GM19372 (cell line): Measurements from ENCODE around the gene UQCRC1.
"Not testable (repeated sequence)": the region's sequence is repeated elsewhere in the genome, so short reads cannot be mapped to it uniquely, and the experiment has no call there.

Experiments
- ATAC-seq: cut with Tn5 transposase; IDR thresholded peaks from one replicate; pipeline ENCODE4 v1.9.1; 2021; ENCODE audit warnings: mild to moderate bottlenecking, low read depth, moderate library complexity; ENCODE audit not compliant: unreplicated experiment

Gene UQCRC1

DNA sequence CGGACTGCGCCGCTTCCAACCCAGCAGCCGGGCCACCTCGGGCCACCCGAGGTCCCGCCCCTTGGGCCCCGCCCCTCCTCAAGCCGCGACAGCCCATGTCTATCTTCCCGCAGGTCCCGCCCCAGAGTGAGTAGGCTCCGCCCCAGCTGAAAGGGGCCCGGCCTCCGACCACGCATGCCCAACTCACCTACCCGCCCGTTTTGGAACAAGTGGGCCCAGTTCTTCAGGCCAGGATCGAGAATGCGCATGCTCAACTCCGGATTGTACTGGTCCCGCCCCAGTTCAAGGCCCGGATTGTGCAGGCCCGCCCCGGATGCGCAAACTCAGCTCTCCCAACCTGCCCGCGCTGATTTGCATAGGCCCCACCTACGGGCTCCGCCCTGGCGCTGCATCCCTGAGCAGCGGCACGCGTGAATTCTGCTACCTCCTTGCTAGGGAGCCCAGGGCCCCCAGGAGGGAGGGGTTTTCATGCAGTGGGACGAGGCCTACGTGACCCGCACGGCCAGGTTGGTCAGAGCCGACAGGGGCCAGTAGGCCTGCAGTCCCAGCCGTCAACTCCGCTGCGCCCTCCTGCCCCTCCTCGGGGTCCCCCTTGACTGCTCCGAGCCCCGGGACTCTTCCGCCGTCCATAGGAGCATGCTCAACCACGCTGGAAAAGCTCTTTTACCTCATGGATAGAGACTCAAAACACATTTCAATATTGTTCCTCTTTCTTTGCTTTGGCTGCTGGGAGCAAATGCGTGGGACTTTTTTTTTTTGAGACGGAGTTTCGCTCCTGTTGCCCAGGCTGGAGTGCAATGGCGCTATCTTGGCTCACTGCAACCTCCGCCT, 52.4 kb downstream of the UQCRC1 start, which contains the start of gene PFKFB4:
Gene PFKFB4 (minus strand): TSS at position 8 of the 831 bp plus-strand sequence. CDS start 26 bp downstream, outside the sequence.
- peak; percentile 80 for ATAC-seq

DNA sequence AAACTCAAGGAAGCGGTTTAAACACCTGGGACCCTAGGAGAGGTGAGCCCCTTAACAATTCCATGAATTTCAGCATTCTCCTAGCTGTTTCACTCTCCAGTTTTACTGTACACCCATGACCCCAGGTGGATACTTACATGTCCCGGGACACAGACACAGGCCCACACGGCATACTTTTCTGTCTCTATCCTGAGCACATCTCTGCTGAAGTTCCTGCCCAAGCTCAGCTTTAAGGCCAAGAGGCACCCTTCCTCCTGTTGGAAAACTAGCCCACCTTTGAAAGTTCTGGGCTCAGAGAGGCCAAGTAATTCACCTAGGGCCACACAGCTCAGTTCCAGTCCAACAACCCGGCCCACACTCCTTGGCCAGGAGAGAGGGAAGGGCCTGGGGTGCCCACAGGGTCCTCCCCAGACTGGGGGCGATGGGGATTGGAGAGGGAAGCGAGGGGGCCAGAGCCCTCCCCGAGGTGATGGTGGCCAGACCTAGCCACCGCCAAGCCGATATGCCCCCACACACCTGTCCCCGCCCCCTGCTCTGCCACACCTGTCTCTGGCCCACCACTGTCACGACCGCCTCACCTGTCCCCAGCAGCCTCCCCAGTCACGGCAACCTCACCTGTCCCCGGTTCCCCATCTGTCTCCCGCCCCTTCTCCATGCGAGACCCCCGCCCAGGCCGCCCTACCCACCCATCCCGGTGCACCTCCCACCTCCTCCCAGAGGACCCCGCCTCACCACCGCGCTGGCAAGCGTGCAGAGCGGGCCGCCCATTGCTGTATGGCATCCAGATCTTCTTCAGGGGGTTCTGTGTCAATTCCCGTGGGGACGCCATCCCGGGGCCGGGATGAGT, 53.3 kb downstream of the UQCRC1 start:
- ATAC-seq, result no peak

DNA sequence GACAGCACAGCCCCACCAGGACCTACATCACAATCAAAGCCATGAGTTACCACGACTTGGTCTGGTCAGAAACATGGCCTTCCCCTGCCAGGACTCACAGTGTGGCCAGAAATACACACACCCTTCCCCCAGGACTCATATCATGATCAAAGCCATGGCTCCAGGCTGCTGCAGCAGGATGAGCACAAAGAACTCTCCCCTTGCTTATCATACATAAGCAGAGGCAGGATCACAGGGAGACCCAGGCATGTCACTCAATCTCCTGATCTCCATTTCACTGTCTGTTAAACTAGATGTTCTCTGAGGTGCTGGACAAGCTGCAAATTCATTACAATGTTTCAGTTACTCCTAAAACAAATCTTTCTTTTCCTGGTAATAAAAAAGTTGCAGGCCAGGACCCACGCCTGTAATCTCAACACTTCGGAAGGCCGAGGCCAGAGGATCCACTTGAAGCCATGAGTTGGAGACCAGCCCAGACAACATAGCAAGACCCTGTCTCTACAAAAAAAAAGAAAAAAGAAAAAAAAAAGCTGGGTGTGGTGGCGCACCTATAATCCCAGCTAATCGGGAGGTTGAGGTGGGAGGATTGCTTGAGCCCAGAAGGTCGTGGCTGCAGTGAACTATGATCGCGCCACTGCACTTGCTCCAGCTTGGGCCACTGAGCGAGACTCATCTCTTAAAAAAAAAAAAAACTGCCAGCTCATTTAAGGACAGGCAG, 54.1 kb downstream of the UQCRC1 start:
- ATAC-seq, result no peak

DNA sequence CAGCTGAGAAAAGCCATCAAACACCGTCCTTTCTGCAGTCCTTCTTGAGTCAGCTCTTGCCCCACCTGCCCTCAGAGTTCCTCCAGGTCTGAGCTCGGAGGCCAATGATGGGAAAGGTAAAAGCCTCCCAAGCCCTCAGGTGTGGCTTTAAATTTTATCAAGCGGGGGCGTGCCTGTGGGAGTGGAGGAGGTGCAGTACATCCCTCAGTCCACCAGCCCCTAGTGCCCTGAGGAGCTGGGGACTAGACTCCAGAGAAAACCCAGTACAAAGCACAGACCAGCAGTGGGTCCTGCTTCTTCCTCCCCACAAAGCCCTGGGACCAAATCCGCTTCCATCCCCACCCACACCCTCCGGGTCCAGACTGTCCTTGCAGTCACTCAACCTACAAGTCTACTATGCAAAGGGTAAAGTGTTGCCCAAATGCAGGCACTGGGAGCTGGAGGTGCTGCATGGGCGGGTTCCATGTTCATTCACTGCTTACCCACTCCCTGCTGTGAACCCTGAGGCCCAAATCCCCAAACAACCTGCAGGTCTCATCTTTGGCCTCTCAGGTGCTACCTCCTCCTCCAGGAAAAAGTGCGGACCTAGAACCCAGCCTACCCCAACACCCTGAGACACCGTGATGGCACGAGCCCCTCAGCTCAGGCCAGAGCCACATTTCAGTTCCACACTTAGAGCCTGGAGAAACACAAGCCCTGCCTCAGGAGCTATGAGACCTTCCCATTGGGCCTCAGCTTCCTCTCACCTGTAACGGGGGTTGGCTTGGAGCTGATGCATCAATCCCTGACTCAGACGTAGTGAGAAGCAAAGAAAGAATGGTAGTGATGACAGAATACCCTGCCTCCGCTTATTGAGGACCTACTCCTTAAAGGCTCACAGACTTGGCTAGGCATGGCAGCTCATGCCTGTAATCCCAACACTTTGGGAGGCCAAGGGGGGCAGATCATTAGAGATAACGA, 55.3 kb downstream of the UQCRC1 start:
- no peak for ATAC-seq

DNA sequence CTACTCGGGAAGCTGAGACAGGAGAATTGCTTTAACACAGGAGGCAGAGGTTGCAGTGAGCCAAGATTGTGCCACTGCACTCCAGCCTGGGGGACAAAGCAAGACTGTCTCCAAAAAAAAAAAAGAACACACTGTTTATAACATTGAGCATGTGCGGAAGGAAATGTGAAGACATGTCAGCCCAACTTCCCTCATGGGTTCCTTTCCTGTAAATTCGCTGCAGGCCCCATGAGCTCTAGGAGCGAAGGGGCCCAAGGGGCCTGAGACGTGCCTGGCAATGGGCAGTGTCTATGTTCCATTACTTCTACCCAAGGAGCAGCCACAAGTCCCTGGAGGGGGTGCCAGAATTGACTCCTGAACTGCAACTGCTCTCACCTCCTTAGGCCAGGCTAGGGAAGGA, 56.1 kb downstream of the UQCRC1 start:
- ATAC-seq, result no peak

DNA sequence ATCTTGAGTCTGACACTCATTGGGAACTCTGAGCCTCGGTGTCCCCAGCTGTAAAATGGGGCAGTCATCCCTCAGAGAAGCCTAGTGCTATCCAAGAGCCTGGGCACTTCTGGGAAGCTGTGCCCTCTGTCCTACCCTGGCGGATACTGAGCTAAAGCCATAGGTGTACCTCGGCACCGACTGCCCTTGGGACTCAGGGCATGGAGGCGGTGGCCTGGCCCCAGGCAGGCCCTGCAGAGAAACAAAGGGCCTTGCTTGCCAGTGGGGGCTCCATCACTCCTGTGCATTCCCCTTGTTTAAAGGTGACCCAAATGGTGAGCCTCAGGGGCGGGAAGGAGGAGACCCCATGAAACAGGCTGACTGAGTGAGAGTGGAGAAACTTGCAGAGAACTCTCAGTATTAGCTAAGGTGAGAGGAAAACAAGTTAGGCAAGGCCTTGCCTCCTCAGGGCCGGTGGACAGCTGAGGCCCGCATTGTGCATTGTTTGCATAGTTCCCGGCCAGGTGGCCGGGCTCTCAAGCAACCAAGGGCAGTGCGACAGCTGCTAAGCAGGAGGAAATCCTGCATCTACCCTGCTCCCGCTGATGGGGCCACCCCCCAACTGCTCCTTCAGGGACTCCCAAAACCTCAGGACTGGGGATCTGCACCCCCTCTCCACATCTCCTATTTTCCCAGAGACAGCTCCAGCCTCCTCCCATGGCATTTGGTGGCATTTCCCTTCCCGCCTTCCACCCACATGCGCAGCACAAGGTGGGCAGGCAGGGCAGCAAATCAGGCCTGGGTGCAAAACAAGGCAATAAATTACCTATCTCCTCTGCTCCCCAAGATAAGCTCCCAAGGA, 57.1 kb downstream of the UQCRC1 start:
- no peak for ATAC-seq

DNA sequence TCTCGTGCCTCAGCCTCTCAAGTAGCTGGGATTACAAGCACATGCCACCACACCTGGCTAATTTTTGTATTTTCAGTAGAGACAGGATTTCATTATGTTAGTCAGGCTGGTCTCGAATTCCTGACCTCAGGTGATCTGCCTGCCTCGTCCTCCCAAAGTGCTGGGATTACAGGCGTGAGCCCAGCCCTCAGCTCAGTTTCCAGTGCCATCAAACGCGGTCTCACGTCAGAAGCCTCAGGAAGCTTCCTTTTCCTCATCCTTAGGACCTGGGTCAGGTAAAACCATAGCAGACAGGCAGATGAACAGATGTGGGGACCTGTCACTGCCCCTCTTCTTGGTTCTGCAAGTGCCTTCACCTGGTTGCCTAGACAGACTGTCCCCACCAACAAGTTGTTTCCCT, 57.8 kb downstream of the UQCRC1 start:
- not testable (repeated sequence) for ATAC-seq
